HG03460 (cell line): ENCODE results near the gene GNRH2.
"Not testable (repeated sequence)": the region's sequence is repeated elsewhere in the genome, so short reads cannot be mapped to it uniquely, and the experiment has no call there.

ENCODE experiments used
- ATAC-seq: cut with Tn5 transposase; IDR thresholded peaks from one replicate; pipeline ENCODE4 v1.9.1; 2021; ENCODE audit not compliant: unreplicated experiment

The GNRH2 gene

DNA sequence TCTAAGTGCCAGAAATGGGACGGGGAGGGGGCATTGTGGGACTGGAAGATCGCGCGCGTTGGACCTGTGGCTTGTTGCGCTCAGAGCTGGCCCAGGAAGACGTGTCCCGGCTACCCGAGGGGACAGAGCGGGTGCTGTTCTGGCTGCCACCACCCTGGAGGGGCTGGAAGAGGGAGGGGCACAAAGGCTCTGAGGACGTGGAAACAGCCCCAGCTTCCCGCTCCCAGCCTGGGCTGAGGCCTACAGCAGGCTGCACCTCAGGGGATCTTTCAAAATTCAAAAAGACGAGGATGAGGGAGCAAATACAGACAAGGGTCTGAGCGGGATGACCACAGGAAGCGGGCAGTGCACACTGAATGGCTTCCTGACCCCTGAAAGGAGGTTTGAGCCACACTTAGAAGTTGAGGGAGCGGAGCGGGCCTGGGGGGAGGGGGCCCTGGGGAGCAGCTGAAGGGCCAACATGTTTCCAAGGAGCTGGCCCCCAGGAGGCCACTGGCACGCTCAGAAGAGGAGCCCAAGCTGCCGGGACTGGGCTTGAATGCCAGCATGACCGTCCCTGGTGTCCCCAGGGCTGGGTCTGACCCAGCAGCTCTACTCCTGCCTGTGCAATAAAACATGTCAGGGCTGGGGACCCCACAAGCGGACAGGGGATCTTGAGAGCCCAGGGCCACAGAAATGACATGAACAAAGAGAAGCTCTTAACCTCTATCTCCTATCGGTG lies 29.3 kb downstream of the GNRH2 start:
- no peak for ATAC-seq

DNA sequence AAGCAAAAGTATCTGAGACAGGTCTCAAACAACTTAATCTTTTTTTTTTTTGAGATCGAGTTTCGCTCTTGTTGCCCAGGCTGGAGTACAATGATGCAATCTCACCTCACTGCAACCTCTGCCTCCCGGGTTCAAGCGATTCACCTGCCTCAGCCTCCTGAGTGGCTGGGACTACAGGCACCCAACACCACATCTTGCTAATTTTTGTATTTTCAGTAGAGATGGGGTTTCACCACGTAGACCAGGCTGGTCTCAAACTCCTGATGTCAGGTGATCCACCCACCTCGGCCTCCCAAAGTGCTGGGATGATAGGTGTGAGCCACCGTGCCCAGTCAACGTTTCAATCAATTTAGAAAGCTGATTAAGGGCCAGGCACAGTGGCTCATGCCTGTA lies 29.8 kb downstream of the GNRH2 start:
- not testable (repeated sequence) for ATAC-seq

DNA sequence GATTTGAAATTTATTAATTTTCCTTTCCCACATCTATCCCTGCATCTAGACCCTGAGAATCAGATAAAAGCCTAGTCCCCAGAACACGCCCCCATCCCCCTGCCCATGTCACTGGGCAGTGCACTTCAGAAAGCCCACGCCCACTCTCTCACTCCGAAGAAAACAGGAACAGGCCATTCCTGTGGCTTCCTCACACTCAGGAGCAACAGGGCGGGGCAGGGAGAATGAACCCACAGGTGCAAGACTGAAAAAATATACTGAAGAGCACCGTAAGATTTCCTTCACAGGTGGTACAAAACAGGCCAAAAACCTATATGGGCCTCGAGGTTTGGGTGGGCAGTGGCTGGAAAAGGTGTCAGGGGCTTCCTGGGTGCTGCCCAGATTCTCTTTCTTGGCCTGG lies 31.4 kb downstream of the GNRH2 start:
- ATAC-seq = no peak

DNA sequence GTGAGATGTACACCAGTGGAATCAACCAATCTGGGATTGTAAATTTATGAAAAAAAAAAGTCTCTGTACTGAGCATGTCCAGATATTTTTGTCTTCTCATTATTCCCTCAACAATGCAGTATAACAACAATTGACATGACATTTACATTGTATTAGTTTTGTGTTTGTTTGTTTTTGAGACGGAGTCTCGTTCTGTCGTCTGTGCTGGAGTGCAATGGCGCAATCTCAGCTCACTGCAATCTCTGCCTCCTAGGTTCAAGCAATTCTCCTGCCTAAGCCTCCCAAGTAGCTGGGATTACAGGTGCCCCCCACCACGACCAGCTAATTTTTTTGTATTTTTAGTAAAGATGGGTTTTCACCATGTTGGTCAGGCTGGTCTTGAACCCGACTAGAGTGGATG lies 31.9 kb downstream of the GNRH2 start:
- ATAC-seq = not testable (repeated sequence)

DNA sequence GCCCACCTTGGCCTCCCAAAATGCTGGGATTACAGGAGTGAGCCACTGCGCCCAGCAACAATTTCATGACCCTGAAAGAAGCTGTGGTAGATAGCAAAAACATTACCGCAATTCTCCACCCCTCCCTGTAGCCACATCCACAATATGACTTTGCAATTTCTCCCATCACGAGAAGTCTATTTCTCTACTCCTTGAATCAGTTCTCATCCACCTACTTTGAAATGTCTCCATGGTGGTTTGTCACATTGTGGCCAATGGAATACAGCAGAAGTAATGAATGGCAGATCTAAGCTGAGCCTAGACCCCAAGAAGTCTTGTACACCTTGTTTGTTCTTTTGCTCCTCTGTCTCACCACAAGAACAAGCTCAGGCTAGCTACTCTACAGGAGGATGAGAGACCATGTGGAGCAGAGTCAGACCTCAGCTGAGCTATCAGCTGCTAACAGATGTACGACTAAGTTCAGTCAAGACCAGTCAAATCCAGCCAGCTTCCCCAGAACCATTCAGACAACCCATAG lies 34.3 kb downstream of the GNRH2 start:
- no peak for ATAC-seq

DNA sequence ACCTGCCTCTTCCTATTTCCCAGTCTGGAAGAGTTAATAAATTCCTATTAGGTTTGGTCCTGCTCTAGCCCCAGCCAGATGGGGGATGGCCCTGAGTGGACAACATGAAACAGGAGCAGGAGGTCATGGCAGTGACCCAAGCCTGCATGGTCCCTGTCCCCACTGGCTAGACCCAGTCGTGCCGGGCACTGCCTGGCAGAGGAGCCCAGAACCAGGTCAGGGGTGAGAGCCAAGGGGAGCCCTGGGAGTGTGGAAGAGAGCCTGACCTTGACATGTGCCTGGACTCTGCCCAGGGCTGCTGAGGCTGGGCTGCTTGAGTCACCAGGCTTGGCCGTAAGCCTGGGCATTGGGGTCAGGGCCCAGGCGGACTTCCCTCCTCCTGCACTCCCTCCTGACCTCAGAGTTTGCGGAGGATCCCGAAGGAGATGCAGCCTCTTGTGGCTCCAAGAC lies 37.5 kb downstream of the GNRH2 start:
- no peak for ATAC-seq

DNA sequence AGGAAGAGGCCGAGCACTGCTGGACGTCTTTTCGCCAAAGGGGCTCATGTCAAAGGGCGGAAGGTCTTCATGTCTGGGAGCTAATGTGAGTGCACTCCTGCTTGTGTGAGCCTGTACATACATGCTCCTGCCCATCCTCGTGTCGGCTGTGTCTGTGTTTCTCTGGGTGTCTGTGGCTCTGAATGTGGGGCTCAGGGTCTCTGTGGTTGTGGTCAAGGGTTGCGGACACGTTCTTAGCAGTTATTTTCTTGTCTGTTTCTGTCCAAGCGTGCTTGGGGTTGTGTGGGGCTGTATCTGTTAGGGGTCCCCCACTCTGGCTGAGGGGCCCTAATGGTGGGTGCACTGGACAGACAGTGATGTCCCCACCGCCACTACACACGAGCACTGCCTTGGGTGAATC lies 38.2 kb downstream of the GNRH2 start:
- no peak for ATAC-seq

DNA sequence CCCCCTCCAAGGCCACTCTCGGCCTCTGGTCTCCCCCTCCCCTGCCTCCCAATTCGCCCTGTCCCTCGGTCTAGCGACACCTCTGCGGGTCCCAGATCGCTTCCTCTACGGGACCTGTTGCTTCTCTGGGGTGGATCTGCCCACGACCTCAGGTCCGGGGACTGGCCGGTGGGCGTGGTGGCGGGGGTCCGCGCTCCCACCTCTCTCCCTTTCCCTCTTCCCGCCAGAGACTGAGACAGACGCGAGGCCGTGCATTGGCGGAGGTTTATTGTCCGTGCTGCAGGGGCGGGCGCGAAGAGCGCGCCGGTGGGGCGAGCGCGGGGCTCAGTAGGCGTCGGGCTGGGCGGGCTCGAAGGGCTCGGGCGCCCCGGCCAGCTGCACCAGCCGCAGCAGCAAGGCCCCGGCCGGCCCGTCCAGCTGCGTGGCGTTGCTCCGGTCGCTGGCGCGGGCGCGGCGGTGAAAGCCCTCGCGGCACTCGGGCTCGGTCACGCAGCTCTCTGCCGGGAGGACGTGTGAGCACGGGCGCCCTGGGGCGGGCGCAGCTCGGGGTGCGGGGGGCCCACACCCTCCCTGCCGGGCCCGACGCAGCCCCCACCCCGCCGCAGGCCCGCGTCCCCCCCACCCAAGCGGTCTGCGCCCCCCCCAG lies 39.0 kb downstream of the GNRH2 start:
- ATAC-seq = no peak

DNA sequence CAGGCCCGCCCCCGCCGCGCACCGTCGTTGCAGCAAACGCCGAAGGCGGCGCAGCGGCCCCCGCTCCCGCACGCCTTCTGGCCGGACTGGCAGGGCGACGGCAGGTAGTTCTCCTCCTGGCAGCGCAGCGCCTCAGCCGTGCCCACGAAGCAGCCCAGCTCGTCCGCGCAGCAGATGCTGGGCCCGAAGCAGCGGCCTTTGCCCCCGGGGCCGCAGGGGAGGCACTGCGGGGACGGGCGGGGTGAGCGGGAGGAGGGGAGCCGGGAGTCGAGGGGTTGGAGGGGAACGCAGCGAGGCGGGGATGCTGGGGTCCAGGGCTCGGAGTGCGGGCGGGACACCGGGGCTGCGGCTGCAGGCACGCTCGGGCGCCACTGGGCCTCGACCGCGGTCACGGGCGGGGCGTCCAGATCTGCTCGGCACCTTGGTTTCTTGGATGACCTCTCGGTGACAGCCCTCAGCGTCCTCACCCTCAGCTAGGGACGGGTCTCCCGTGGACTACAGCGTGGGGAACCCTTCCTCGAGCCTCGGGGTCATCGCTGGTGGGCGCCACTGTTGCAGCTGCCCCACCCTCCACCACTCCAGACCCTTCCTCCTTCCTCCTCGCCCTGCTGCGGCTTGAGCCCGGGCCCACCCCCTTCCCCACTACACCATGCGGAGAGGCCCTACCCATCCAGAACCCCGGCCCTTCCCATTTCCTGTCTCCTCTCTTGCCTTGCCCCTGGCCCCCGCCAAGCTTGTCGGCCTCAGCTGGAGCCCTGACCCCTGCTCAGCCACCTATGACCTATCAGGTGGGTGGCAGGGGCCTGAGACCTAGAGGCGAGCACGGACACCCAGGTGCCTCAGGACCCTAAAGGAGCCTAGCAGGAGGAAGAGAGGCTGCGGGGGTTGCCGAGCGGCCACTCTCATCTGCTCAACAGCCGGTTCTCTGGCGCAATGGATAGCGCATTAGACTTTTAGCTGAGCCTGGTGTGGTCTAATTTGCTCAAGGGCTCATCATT lies 39.8 kb downstream of the GNRH2 start:
- no peak for ATAC-seq

DNA sequence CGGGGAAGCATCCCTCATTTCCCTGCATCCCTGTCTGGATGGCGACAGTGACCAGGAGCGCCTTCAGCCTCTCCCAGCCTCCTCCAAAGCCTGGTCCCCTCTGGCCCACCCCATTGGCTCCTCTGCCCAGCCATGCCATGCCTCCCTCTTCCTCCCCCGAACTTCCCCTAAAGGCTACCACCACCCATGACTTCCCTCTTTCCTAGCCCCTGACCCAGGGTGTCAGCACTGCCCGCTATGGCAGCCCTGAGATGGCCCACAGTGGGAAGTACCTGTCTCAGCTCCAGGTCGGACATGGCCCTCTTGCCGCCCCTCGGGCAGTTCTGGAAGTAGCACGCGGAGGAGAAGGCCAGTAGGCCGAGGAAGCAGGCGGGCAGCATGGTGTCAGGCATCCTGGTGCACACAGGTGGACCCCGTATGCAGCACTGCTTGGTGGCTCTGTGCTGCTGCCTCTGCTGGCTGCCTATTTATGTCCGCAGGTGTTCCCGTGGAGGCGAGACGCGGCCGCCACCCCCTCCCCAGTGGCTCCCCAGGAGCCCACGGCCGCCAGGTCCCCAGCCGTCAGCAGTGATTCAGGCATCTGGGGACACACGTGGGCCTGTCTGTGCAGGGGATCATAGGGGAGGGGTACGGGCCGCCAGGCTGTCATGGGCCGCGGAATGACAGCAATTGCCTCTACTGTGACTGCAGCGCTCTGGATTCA lies 41.0 kb downstream of the GNRH2 start, which contains the start of gene AVP:
Gene AVP (minus strand): TSS at position 442 of the 703 bp plus-strand sequence. CDS start 50 bp downstream, at position 392.
- no peak for ATAC-seq

DNA sequence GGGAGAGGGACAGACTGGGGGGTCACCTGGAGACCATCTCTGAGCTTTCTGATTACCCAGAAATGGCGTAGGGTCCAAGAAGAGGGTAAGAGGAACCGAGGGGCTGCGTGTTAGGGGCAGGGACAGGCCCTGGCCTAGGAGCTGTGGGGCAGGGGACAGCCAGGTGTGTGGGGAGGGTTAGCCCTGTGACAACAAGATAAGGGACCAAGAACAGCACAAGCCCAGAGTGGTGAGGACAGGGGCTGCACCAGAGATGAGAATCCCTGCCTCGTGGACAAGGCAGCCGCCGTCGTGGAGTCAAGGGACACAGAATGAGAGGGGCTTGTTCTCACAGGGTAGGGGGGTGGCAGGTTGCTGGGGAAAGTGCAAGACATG lies 41.6 kb downstream of the GNRH2 start:
- ATAC-seq = no peak

DNA sequence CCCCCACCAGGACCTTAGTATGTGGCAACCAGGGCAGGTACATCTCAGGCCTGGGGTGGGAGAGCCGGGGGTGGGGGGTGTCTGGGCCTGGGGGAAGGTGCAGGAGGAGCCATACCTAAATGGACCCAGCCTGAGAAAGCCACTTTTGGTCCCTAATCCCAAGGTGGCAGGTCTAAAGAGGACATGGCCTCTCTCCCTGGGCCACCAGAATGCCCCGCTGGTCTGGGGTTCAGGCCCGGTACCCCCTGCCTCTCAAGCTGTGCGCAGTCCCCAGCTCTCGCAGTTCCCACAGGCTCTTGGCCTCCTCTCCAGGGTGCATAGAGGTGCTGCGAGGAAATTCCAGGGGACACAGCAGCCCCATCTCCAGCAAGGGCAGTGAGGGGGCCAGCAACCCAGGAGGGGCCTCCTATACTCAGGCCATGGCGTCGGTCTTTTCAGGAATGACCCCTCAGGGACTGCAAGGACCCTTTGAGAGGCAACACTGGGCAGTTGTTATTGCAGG lies 42.2 kb downstream of the GNRH2 start:
- no peak for ATAC-seq

DNA sequence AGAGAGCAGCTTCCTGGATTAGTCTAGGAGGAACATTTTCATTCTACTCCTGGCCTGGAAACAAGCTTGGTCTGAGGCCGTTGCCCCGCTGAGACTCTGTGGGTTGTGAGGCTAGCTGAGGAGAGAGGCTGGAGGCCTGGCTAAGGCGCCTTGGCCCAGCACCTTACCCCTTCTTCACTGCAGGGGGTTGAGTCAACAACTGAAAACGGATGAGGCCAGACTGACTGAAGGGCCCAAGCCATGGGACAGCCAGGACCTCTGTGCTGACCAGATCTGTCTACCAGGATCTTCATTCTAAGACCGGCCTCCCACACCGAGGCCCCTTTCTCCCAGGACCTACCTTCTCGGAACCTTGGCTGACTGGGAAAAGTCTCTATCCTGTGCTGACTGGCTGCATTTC lies 44.6 kb downstream of the GNRH2 start:
- no peak for ATAC-seq

DNA sequence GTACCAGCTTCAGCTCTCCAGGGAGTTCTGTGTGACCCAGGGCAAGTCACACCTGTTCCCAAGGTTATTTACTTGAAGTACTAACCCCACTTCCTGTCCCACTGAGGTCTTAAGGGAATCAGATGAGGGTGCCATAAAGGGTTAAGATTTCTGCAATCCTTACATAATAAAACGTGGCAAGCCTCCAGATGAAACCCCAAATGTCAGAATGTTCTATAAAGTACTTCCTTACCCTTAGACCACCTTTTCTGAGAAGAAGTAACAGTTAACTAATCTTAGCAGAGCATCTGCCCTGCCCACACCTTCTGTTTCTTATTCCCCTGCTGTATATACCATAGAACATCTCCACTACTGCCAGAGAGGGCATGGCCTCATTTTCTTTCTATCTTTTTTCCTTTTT lies 47.1 kb downstream of the GNRH2 start:
- no peak for ATAC-seq

DNA sequence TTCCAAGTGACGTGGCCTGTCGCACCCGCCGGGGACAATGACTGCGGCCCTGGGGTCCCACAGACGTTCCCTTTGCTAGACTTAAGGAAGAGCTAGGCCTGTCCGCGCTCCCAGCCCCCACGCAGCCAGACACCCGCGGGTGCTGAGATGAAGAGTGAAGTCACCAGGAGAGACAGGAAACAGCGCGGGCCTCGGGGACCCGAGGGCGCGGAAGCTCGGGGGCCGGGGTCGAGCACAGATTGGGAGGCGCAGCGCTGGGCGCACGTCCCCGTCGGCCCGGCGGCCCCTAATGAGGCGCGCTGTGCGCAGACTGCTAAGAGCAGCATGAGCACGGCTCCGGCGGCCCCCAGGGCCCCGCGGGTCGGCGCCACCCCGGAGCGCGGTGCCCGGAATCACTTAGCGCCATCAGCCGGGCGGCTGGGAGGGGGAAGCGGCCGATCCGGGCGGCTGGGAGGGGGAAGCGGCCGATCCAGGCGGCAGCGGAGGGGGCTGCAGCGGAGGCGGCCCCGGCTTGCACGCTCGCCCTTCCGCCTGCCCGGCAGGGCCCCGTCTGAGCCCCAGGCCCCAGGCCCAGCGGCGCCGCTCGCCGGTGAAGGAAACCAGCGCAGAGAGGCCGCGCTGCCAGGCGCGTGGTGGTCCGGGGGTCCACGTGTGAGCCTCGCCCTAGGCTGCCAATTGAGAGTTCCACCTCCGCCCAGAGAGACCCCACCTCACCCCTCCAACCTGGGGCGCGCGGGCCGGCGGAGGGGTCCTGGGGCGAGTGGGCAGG lies 49.4 kb downstream of the GNRH2 start:
- no peak for ATAC-seq

DNA sequence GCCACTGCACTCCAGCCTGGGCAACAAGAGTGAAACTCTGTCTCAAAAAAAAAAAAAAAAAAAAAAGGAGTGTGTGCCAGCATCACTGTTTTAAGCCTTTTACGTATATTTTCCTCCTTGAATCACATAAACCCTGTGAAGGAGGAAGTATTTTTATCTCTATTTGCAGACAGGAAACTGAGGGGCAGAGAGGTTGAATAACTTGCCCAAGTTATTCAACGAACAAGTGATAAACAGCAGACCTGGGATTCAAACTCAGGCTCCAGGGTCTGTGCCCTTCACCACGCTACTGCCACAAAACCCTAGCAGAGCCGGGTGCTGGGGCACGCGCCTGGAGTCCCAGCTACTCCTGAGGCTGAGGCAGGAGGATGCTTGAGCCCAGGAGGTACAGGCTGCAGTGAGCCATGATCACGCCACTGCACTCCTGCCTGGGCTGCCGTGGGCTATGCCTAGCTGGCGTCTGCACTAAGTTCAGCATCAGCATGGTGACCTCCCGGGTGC lies 50.5 kb downstream of the GNRH2 start:
- no peak for ATAC-seq

DNA sequence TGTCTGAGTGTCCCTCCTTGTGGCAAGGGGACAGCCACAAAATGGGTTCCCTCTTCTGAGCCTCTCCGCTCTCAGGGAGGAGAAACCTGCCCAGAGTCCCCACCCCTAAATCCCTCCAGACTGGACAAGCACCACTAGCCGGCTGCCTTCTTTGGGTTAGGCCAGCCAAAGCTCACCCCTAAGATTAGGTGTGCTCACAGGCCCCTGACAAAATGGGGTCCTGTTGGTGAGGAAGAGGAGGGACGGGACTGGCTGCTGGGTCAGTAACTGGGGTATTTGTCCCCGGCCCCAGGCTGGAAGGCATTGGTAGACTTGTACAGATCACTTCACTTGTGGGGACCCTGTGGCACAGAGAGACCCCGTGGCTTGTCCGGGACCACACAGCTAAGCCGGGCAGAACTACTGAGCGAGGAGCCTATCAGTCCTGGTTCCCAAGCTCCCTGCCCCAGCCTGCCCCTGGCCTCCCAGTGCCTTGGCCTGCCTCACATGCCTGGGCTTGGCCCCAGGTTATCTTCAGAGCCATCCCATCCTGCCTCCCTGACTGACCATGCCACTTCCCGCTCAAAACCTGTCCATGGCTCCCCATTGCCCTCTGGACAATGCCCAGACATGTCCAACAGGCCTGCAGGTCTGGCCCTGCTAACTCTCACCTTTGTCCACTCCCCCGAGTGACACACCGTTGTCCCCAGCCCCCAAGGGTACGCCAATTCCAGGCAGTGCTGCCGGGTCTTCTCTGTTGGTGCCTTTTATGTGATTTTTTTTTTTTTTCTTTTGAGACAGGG lies 51.6 kb downstream of the GNRH2 start:
- no peak for ATAC-seq
